Measurements from ENCODE around the gene LAMA2. TPM values are rescaled to one million over a fixed set of nuclear protein-coding genes. Genes with fewer than 3 reads are reported as not detected.
A peak's percentile ranks its signal among the peaks of the same experiment; 100 is the strongest.

Gene LAMA2
- total RNA-seq, 1 donor from 2014 or later: 1.4 TPM

DNA sequence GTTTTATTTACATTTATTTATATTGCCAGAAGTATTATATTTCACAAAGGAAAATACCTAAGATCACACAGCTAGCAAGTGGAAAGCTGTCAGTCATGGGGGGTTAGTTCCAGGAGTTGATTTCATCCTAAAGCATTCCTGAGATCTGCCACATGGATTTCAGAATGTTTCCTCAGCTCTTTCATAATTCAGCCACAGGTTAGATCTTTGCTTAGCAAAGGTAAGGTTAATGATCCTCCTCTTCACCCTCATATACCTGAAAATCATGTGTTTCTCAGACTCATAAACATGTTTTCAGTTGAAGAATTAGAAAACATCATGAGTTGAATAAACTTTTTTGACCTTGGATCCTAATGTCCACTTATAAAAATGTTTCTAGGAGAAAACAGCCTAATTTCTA, 611.6 kb downstream of the LAMA2 start:
- TF ChIP-seq, protein P1, sequence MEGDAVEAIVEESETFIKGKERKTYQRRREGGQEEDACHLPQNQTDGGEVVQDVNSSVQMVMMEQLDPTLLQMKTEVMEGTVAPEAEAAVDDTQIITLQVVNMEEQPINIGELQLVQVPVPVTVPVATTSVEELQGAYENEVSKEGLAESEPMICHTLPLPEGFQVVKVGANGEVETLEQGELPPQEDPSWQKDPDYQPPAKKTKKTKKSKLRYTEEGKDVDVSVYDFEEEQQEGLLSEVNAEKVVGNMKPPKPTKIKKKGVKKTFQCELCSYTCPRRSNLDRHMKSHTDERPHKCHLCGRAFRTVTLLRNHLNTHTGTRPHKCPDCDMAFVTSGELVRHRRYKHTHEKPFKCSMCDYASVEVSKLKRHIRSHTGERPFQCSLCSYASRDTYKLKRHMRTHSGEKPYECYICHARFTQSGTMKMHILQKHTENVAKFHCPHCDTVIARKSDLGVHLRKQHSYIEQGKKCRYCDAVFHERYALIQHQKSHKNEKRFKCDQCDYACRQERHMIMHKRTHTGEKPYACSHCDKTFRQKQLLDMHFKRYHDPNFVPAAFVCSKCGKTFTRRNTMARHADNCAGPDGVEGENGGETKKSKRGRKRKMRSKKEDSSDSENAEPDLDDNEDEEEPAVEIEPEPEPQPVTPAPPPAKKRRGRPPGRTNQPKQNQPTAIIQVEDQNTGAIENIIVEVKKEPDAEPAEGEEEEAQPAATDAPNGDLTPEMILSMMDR (IDR thresholded peaks at IDR 0.05; ENCODE audit: insufficient read depth, low read length, poor library complexity, severe bottlenecking): no peak
- DNase-seq (ENCODE audit: low read depth): no peak
- Histone ChIP-seq H3K36me3 (ENCODE audit: control insufficient read depth, insufficient read depth, low read length) (no peaks in the 10 kb centered on the region), H3K27me3 (ENCODE audit: control insufficient read depth, insufficient read depth, low read length) (no peaks in the 10 kb centered on the region), H3K4me3 (ENCODE audit: low read depth, low read length) (no peak overlapping the region)

DNA sequence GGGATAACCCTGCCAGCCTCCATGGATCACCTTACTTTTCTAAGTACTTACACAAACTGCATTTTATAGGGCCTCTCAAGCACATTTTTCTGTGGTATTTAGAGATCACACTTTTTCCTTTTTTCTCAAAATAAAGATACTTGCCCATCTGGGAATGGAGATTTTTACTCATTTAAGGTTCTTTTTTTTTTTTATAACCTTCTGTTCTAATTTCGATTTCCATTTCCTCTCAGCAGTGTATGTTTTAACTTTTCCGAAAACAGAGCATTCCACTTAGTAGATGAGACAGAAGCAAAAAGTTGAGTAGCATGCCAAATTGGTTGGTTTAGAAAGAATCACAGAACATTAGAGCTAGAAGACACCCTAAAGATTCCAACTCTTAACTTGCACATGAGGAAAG, 612.7 kb downstream of the LAMA2 start:
- TF ChIP-seq, protein P1 (IDR thresholded peaks at IDR 0.05; ENCODE audit: insufficient read depth, low read length, poor library complexity, severe bottlenecking): no peak
- no peak overlapping the region for H3K4me3 ChIP-seq (ENCODE audit: low read depth, low read length)

DNA sequence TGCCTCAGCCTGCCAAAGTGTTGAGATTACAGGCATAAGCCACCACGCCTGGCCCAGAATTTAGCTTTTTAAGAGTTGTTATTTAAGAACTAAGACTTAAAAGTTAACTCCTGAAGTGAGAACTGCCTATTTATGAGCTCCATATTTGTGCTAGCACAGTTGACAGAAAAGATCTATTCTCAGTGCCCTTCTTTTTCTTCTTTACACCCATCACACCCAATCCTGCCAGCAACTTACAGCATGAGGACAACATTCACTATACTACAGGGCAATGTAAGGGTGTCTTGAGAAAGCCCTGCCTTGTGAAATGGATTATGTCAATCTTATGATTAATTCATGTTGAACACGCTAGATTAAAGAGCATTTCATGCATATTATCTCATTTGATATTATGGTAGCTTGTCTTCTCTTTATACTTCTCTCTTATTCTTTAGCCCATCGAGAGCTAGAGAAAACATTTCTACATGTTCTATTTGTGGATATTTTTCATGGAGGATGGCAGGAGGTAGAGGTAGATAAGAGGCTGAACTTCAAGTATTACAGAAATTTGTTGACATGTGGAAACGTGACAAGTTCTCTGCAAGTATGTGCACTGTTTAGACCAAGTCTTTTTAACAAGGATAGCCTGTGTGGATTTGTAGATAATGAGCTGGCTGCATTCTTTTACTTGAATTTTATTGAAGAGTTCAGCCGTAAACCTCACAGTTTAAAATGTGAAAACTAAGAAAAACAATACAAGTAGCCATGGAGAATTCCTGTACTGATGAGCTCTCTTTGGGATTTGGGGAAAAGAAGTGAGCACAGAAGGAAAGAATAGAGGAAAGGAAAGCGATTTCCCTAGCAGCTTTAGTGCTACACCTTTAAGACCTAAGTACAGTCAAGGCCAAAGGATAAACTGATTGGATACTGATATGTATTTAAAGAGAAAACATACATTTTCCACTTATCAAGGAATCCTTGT, 614.8 kb downstream of the LAMA2 start:
- TF ChIP-seq, protein P1 (IDR thresholded peaks at IDR 0.05; ENCODE audit: insufficient read depth, low read length, poor library complexity, severe bottlenecking): no peak
- Histone ChIP-seq H3K36me3 (ENCODE audit: control insufficient read depth, insufficient read depth, low read length) (no peaks in the 10 kb centered on the region), H3K27me3 (ENCODE audit: control insufficient read depth, insufficient read depth, low read length) (no peaks in the 10 kb centered on the region), H3K4me3 (ENCODE audit: low read depth, low read length) (no peak overlapping the region)
- no peak for DNase-seq (ENCODE audit: low read depth)

More for the DNA sequence above, 612.7 kb downstream of the LAMA2 start:
- Histone ChIP-seq H3K36me3 (ENCODE audit: control insufficient read depth, insufficient read depth, low read length) (no peaks in the 10 kb centered on the region), H3K27me3 (ENCODE audit: control insufficient read depth, insufficient read depth, low read length) (no peaks in the 10 kb centered on the region)
- no peak for DNase-seq (ENCODE audit: low read depth)

DNA sequence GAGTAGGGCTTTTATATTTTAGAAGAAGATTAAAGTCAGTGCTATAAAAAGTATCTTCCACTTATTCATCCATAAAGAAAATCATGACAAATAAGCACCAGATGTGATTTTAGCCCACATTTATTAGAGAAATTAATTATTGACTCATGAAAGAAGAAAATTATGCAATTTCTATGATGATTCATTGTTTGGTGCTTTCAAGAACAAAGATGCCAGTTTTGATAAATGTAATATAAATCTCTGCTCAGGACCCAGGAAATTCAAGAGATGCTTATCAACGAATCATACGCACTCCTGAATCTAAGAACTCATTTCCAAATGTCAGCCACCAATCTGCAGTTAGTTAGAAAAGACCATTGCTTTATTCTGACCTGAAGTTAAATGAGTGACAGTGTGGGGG, 615.6 kb downstream of the LAMA2 start:
- TF ChIP-seq, protein P1 (IDR thresholded peaks at IDR 0.05; ENCODE audit: insufficient read depth, low read length, poor library complexity, severe bottlenecking): no peak
- no peak for DNase-seq (ENCODE audit: low read depth)
- Histone ChIP-seq H3K36me3 (ENCODE audit: control insufficient read depth, insufficient read depth, low read length) (no peaks in the 10 kb centered on the region), H3K27me3 (ENCODE audit: control insufficient read depth, insufficient read depth, low read length) (no peaks in the 10 kb centered on the region), H3K4me3 (ENCODE audit: low read depth, low read length) (no peak overlapping the region)

DNA sequence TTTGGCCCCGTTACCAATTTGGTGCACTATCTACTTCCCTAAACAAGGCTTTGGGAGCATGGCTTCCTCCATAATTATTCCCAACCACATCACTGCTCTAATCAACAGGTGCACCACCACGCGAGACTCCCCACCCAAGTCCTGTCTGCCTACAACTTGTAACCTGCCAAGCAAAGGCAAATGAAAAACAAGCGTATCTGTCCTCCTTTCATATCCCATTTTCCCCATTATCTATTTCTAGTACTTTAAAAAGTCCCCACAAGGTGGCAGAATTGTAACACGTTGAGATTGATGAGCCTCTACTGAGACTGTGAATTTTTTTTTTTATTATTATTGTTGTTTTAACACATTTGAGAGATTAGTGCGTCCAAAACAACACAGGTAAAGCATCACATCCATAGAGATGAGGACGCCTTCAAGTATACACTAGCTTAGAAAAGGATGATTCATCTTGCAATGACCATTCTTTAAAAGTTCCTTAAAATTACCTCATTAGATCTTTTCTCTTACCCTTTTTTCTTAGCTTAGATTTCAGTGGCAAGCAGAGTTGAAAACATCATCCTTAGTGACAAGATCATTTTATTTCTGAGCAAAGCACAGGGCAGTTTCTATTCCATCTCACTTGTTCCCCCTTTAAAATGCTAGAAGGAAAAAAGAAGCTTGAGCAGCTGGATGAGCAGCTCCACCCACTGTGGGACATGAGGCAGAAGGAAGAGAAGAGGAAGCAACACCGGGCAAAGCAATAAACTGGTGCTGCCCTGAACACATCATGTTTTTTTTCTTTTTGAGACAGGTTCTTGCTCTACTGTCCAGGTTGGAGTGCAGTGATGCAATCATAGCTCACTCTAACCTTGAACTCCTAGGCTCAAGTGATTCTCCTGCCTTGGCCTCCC, 616.3 kb downstream of the LAMA2 start:
- H3K36me3 ChIP-seq (ENCODE audit: control insufficient read depth, insufficient read depth, low read length): no peaks in the 10 kb centered on the region
- DNase-seq (ENCODE audit: low read depth): no peak
- no peak overlapping the region for H3K4me3 ChIP-seq (ENCODE audit: low read depth, low read length)
- no peaks in the 10 kb centered on the region for H3K27me3 ChIP-seq (ENCODE audit: control insufficient read depth, insufficient read depth, low read length)
- TF ChIP-seq, protein P1 (IDR thresholded peaks at IDR 0.05; ENCODE audit: insufficient read depth, low read length, poor library complexity, severe bottlenecking): peak; percentile 27

Measured in kidney epithelial cell (primary cell).